Cardiac fibroblast (primary cell): ENCODE measurements around the gene FNDC7.

Experiments
- DNase-seq, 2 donors: peaks; one replicate each; pipeline versions ENCODE4 v3.0.0 to v3.0.0-alpha.2; 2010; ENCODE audit warnings: low read depth in 2 of 2
- H3K4me3 ChIP-seq, 2 donors: replicated peaks in 1 of 2; 1 replicate in 1 of 2; 2 replicates in 1 of 2; pipeline ENCODE4 v1.5.1; 2011; ENCODE audit warnings: low read depth in 2 of 2, low read length in 2 of 2, mild to moderate bottlenecking in 2 of 2, moderate library complexity in 1 of 2
- CTCF ChIP-seq: IDR thresholded peaks from one replicate; pipeline ENCODE4 v1.5.1; 2011; ENCODE audit warnings: low read depth, mild to moderate bottlenecking, low read length, inconsistent platforms

Gene FNDC7

GRCh38 chr1:108734171-108734865 lies 21.6 kb downstream of the FNDC7 start:
- no peak overlapping the region for H3K4me3 ChIP-seq
- TF ChIP-seq CTCF = no peak
- DNase-seq = no peak

- TF ChIP-seq CTCF = no peak
- no peak for DNase-seq
- H3K4me3 ChIP-seq = no peak overlapping the region
Observed at GRCh38 chr1:108742253-108742652, 29.5 kb downstream of the FNDC7 start.

- DNase-seq = no peak
- H3K4me3 ChIP-seq = no peak overlapping the region
- TF ChIP-seq CTCF = no peak
Observed at GRCh38 chr1:108745980-108746381, 33.3 kb downstream of the FNDC7 start.

GRCh38 chr1:108746382-108747170 lies 33.9 kb downstream of the FNDC7 start, which contains the start of gene STXBP3:
TSS of gene STXBP3 (plus strand) at chr1:108746674. CDS start at chr1:108746738, 64 bp downstream.
- peak; percentile 99 for DNase-seq
- H3K4me3 ChIP-seq = peak within 1 kb of the TSS; percentile 88 to 95
- TF ChIP-seq CTCF = peak; percentile 97

- H3K4me3 ChIP-seq = peak overlapping the region; percentile 88 to 95
- DNase-seq = peak; percentile 89 to 90
- no peak for TF ChIP-seq CTCF
Observed at GRCh38 chr1:108747171-108747850, 34.6 kb downstream of the FNDC7 start.

GRCh38 chr1:108747898-108748297 lies 35.2 kb downstream of the FNDC7 start:
- no peak for DNase-seq
- peak overlapping the region in 1 of 2 donors; percentile 88 for H3K4me3 ChIP-seq
- no peak for TF ChIP-seq CTCF
